ENCODE results near the gene RBFOX2. TPM values are rescaled to one million over a fixed set of nuclear protein-coding genes. Genes with fewer than 3 reads are reported as not detected.

RBFOX2 gene
- total and polyA plus RNA-seq, 10 donors: 2.6 to 39.6 (median 31.8) TPM

- WGBS, 5 donors: 4 to 8% (median 6%) methylated on average over 5 of the region's 5 CpGs
- H3K36me3 ChIP-seq: no peaks in the 10 kb centered on the region
- no peaks in the 10 kb centered on the region for H3K9me3 ChIP-seq
- peaks cover 0 to 59% (median 29%) of the 10 kb centered on the region in 6 donors for H3K4me1 ChIP-seq
- no peak for DNase-seq
- H3K27me3 ChIP-seq (replicated peaks in 1 of 7): peaks cover 0 to 23% (median 0%) of the 10 kb centered on the region in 7 donors
- peak overlapping the region in 7 of 8 donors; percentile 20 to 61 (median 32) for H3K4me3 ChIP-seq
- peak overlapping the region in 7 of 8 donors; percentile 31 to 80 (median 67) for H3K27ac ChIP-seq
- TF ChIP-seq POLR2AphosphoS5 (IDR thresholded peaks at IDR 0.05) (no peak), POLR2A (IDR thresholded peaks at IDR 0.05) (no peak), CTCF (IDR thresholded peaks at IDR 0.05 in 8 of 11, conservative IDR thresholded peaks at IDR 0.05 in 3 of 11) (no peak)
- intact Hi-C loops (cut with DNase I; ENCODE audit: low total_unique reads): loop anchor here (10.0 kb wide), 1 partner anchor 215 kb away; no protein-coding TSS in a partner anchor
Measured at GRCh38 chr22:35839841-35840301, 188.8 kb downstream of the RBFOX2 start.

- Histone ChIP-seq H3K4me1 (peaks cover 0 to 63% (median 31%) of the 10 kb centered on the region in 6 donors), H3K27ac (peak overlapping the region in 6 of 8 donors; percentile 55 to 80 (median 67)), H3K9me3 (no peaks in the 10 kb centered on the region), H3K36me3 (no peaks in the 10 kb centered on the region), H3K27me3 (replicated peaks in 1 of 7) (peaks cover 0 to 23% (median 0%) of the 10 kb centered on the region in 7 donors), H3K4me3 (peak overlapping the region in 5 of 8 donors; percentile 24 to 61 (median 35))
- no peak for DNase-seq
- intact Hi-C loops (cut with DNase I; ENCODE audit: low total_unique reads): no loop called here
- WGBS, 5 donors: 21 to 32% (median 23%) methylated on average over 4 of the region's 4 CpGs
- peak in 6 of 11 experiments; percentile 7 to 27 (median 20) for TF ChIP-seq CTCF (IDR thresholded peaks at IDR 0.05 in 8 of 11, conservative IDR thresholded peaks at IDR 0.05 in 3 of 11)
- no peak for TF ChIP-seq POLR2AphosphoS5 (IDR thresholded peaks at IDR 0.05)
Measured at GRCh38 chr22:35838855-35839576, 189.6 kb downstream of the RBFOX2 start.

GRCh38 chr22:35837101-35837727, 191.4 kb downstream of the RBFOX2 start:
- intact Hi-C loops (cut with DNase I; ENCODE audit: low total_unique reads): no loop called here
- Histone ChIP-seq H3K36me3 (no peaks in the 10 kb centered on the region), H3K4me1 (peaks cover 0 to 61% (median 31%) of the 10 kb centered on the region in 6 donors)

More at GRCh38 chr22:35837101-35837727, 191.4 kb downstream of the RBFOX2 start:
- DNase-seq: no peak
- WGBS, 5 donors: 82 to 87% (median 86%) methylated on average over 5 of the region's 5 CpGs
- Histone ChIP-seq H3K27me3 (replicated peaks in 1 of 7) (peaks cover 0 to 23% (median 0%) of the 10 kb centered on the region in 7 donors), H3K4me3 (no peak overlapping the region), H3K9me3 (no peaks in the 10 kb centered on the region), H3K27ac (no peak overlapping the region)
- TF ChIP-seq CTCF (IDR thresholded peaks at IDR 0.05 in 8 of 11, conservative IDR thresholded peaks at IDR 0.05 in 3 of 11) (no peak), POLR2A (IDR thresholded peaks at IDR 0.05) (no peak), POLR2AphosphoS5 (IDR thresholded peaks at IDR 0.05) (no peak)
